Fibroblast of pulmonary artery (primary cell): ENCODE measurements around the gene MBNL2.

Experiments
- DNase-seq: peaks from one replicate; pipeline ENCODE4 v3.0.0-alpha.2; 2010; ENCODE audit warnings: low read depth
- H3K4me3 ChIP-seq: replicated peaks from 2 replicates; pipeline ENCODE4 v1.5.1; 2011; ENCODE audit warnings: low read depth, mild to moderate bottlenecking, control low read depth, low read length, moderate library complexity
- TF ChIP-seq, protein P1 (sequence below): IDR thresholded peaks from 2 replicates; pipeline ENCODE4 v1.5.1; 2011; ENCODE audit warnings: mild to moderate bottlenecking, control low read depth, low read length, inconsistent platforms; ENCODE audit errors: missing control alignments

The MBNL2 gene

DNA sequence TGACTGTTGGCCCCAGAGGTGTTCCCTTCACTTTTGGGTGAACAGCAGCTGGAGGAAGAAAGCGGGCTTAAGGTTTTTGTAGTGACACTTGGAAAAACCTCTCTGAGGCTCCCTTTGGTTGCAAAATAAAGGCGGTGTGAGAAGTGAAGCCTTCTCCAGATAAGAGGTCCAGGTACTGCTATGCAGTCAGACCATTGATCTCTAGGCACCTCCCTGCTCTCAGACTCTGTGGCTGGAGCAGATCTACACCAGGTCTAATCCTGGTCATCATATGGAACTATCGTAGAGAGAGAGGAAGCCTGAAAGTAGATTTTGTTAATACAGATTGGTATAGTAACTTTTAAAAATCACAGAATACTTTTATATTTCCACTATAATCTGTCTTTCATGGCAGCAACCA lies 47.5 kb downstream of the MBNL2 start:
- H3K4me3 ChIP-seq, result no peak overlapping the region
- DNase-seq, result no peak
- TF ChIP-seq, protein P1, sequence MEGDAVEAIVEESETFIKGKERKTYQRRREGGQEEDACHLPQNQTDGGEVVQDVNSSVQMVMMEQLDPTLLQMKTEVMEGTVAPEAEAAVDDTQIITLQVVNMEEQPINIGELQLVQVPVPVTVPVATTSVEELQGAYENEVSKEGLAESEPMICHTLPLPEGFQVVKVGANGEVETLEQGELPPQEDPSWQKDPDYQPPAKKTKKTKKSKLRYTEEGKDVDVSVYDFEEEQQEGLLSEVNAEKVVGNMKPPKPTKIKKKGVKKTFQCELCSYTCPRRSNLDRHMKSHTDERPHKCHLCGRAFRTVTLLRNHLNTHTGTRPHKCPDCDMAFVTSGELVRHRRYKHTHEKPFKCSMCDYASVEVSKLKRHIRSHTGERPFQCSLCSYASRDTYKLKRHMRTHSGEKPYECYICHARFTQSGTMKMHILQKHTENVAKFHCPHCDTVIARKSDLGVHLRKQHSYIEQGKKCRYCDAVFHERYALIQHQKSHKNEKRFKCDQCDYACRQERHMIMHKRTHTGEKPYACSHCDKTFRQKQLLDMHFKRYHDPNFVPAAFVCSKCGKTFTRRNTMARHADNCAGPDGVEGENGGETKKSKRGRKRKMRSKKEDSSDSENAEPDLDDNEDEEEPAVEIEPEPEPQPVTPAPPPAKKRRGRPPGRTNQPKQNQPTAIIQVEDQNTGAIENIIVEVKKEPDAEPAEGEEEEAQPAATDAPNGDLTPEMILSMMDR, result no peak

GRCh38 chr13:97272526-97272925 lies 50.4 kb downstream of the MBNL2 start:
- TF ChIP-seq, protein P1, result no peak
- H3K4me3 ChIP-seq, result no peak overlapping the region
- no peak for DNase-seq

DNA sequence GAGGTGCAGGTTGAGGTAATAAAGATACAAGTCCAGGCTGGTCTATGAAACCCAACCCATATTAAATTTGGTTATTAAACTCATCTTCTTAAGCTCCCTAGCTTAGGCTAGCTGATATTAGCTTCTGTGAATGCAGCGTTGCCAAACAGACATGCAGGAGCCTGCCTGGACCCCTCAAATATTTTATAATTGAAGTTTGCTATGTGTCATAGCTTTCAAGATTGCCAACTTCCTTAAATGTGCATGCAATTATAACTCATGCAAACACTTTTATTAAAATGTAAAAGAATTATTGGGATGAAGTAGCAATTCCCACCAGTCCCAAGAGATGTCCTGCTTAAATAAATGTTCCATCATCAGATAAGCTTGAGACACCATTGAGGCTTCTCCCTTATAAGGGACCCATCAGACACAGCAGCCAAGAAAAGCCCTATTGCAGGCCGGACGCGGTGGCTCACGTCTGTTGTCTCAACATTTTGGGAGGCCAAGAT lies 51.3 kb downstream of the MBNL2 start:
- no peak overlapping the region for H3K4me3 ChIP-seq
- DNase-seq, result no peak
- TF ChIP-seq, protein P1, result no peak

DNA sequence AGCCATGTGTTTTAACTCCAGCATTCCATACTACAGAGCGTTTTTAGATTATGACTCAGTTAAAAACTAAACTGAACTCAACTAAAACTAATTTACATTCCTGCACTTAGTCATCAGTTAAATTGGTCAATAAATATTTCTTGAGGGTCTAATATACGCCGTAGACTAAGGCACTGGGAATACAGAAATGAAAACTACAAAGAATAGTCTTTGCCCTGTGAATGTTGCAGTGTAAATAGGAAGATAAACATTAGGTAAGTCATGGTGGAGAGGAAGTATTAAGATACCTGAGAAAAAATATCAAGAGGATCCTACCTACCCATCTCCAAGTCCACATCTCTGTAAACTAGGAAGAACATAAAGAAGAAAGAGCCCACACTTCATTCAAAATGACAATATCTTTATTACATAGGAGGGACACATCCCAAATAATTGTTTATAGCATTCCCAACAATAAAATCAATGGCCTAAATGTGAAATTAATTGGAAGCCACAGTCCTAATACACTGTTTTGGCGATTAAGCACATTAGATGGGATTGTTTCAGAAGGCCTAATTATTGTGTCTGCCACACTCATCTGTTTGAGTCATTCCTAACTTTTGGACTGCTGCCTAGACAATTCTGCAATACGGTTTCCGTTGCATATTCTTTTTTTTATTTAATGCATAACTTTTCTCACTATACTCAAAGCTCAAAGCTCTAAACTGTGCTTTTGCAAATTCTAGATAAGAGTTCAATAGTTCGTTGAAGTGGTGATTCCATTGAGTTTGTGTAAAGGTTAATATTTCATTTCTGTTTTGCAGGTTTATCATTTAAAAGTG lies 52.9 kb downstream of the MBNL2 start:
- peak; percentile 91 for DNase-seq
- H3K4me3 ChIP-seq, result no peak overlapping the region
- TF ChIP-seq, protein P1, result no peak

GRCh38 chr13:97275776-97276501 lies 53.8 kb downstream of the MBNL2 start:
- H3K4me3 ChIP-seq, result no peak overlapping the region
- TF ChIP-seq, protein P1, result no peak
- no peak for DNase-seq

DNA sequence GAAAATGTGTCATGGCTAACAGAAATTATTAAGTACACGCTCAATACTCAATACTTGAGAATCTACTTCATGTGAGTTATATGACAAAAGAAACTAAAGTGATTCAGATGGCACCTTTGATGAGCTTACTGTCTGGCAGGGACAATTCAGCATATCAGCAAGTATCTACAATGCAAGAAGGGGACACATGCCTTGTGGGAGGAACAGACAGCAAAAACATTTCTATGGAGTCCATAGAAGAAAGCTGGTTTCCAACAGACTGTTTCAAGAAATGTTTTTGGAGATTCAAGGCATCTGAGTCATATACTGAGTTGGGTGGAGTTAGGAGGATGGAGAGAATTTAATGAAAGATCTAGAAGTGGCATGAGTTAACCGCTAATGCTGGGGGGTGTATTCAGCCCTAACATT lies 54.7 kb downstream of the MBNL2 start:
- TF ChIP-seq, protein P1, result no peak
- H3K4me3 ChIP-seq, result no peak overlapping the region
- no peak for DNase-seq
